Measurements from ENCODE around the gene MYBBP1A.

Gene MYBBP1A

GRCh38 chr17:4536742-4537411 is 18.3 kb downstream of the MYBBP1A start:
- DNase-seq (ENCODE audit: low spot score), result no peak

- DNase-seq (ENCODE audit: low spot score), result peak; percentile 75
Observed at GRCh38 chr17:4536259-4536741, 18.9 kb downstream of the MYBBP1A start.

GRCh38 chr17:4535667-4536258 is 19.4 kb downstream of the MYBBP1A start:
- no peak for DNase-seq (ENCODE audit: low spot score)

- DNase-seq (ENCODE audit: low spot score), result no peak
Observed at GRCh38 chr17:4534928-4535666, 20.1 kb downstream of the MYBBP1A start.

GRCh38 chr17:4534515-4534914 is 20.7 kb downstream of the MYBBP1A start:
- no peak for DNase-seq (ENCODE audit: low spot score)

- peak; percentile 58 for DNase-seq (ENCODE audit: low spot score)
Observed at GRCh38 chr17:4533523-4534504, 21.4 kb downstream of the MYBBP1A start.

GRCh38 chr17:4532860-4533522 is 22.2 kb downstream of the MYBBP1A start:
- no peak for DNase-seq (ENCODE audit: low spot score)

GRCh38 chr17:4531988-4532736 is 23.0 kb downstream of the MYBBP1A start:
- DNase-seq (ENCODE audit: low spot score), result no peak

- no peak for DNase-seq (ENCODE audit: low spot score)
Observed at GRCh38 chr17:4530799-4531730, 24.1 kb downstream of the MYBBP1A start.

GRCh38 chr17:4529533-4530152 is 25.5 kb downstream of the MYBBP1A start:
- no peak for DNase-seq (ENCODE audit: low spot score)

GRCh38 chr17:4527566-4528125 is 27.5 kb downstream of the MYBBP1A start:
- no peak for DNase-seq (ENCODE audit: low spot score)

GRCh38 chr17:4527134-4527533 is 28.1 kb downstream of the MYBBP1A start:
- no peak for DNase-seq (ENCODE audit: low spot score)

GRCh38 chr17:4525691-4526397 is 29.3 kb downstream of the MYBBP1A start:
- no peak for DNase-seq (ENCODE audit: low spot score)

GRCh38 chr17:4523946-4524345 is 31.2 kb downstream of the MYBBP1A start:
- no peak for DNase-seq (ENCODE audit: low spot score)

- DNase-seq (ENCODE audit: low spot score), result no peak
Observed at GRCh38 chr17:4522661-4523060, 32.5 kb downstream of the MYBBP1A start.

GRCh38 chr17:4520894-4521600 is 34.1 kb downstream of the MYBBP1A start:
- no peak for DNase-seq (ENCODE audit: low spot score)

Measured in iPS-NIHi11 (cell line).